GM12878 (cell line): ENCODE data around the gene UROD. TPM values are rescaled to one million over a fixed set of nuclear protein-coding genes. Genes with fewer than 3 reads are reported as not detected.

Experiments
- ATAC-seq: fragments of 200-7000 bp; cut with Tn5 transposase; 3 replicates; pipeline ENCODE4 v1.9.1; 2020; ENCODE audit warnings: mild to moderate bottlenecking, moderate library complexity
- BruUV-seq: library from RNA; stranded (reverse); fragments of 400-500 nt; replicated peaks from 2 replicates; lab custom pipeline; 2021; lab: Mats Ljungman, UMichigan
- CTCF ChIA-PET: fragments of 300-600 bp; sonication (Branson Sonifier 250); formaldehyde crosslinking; extraction: SDS; loops from one replicate; lab custom pipeline; 2021; ENCODE audit warnings: inconsistent platforms; lab: Yijun Ruan, JAX
- POLR2A ChIA-PET: fragments of 350-600 bp; formaldehyde crosslinking; extraction: SDS; loops from one replicate; lab custom pipeline; 2021; ENCODE audit warnings: inconsistent platforms; lab: Charles Lee
- RAD21 ChIA-PET: fragments of 300-600 bp; sonication (Branson Sonifier 250); formaldehyde crosslinking; loops from one replicate; lab custom pipeline; 2023; ENCODE audit warnings: antibody characterized with exemption; ENCODE audit not compliant: unreplicated experiment; lab: Charles Lee
- SMC1A ChIA-PET: fragments of 300-600 bp; sonication (Branson Sonifier 250); formaldehyde crosslinking; loops from one replicate; lab custom pipeline; 2023; ENCODE audit not compliant: unreplicated experiment, uncharacterized antibody; lab: Charles Lee
- DNase-seq: peaks from one replicate; pipeline ENCODE4 v3.0.0-alpha.2; 2011; ENCODE audit warnings: low read depth, low spot score
- FAIRE-seq: peaks from 3 replicates; lab custom pipeline; 2011; peaks lifted over from hg19 to GRCh38; lab: Jason Lieb, UNC
- H2AFZ ChIP-seq: 2 replicates; pipeline ENCODE4 v1.6.0; 2011; ENCODE audit warnings: low read depth, low read length, control low read depth; ENCODE audit not compliant: control insufficient read depth
- H3K27ac ChIP-seq: 2 replicates; pipeline ENCODE4 v1.5.1; 2011; ENCODE audit warnings: control low read depth; ENCODE audit not compliant: control insufficient read depth, insufficient read depth
- H3K27me3 ChIP-seq, 2 experiments: replicated peaks in 1 of 2; 2 replicates each; pipeline versions ENCODE4 v1.6.0 to v1.6.1; 2011; ENCODE audit warnings: low read length in 1 of 2; ENCODE audit not compliant: control insufficient read depth in 2 of 2, insufficient read depth in 2 of 2
- H3K36me3 ChIP-seq, 2 experiments: 2 replicates each; pipeline ENCODE4 v1.5.1; 2011; ENCODE audit warnings: low read length in 1 of 2; ENCODE audit not compliant: control insufficient read depth in 2 of 2, insufficient read depth in 2 of 2
- H3K4me1 ChIP-seq: 2 replicates; pipeline ENCODE4 v1.6.1; 2011; ENCODE audit warnings: mild to moderate bottlenecking, low read length, moderate library complexity, mixed read lengths; ENCODE audit not compliant: control insufficient read depth, insufficient read depth
- H3K4me2 ChIP-seq: 2 replicates; pipeline ENCODE4 v1.6.0; 2011; ENCODE audit warnings: control low read depth; ENCODE audit not compliant: control insufficient read depth, insufficient read depth
- H3K4me3 ChIP-seq: fragments of 200-600 bp; sonication (generic); 2 replicates; pipeline ENCODE4 v1.5.1; 2016
- H3K79me2 ChIP-seq: 2 replicates; pipeline ENCODE4 v1.6.0; 2011; ENCODE audit warnings: low read length; ENCODE audit not compliant: control insufficient read depth, insufficient read depth
- H3K9ac ChIP-seq: 2 replicates; pipeline ENCODE4 v1.8.0; 2011; ENCODE audit warnings: low read length, control low read depth, mixed read lengths; ENCODE audit not compliant: control insufficient read depth, insufficient read depth
- H3K9me3 ChIP-seq: replicated peaks from 3 replicates; pipeline ENCODE4 v1.5.1; 2011; ENCODE audit warnings: mild to moderate bottlenecking, low read length; ENCODE audit not compliant: control insufficient read depth, insufficient read depth
- H4K20me1 ChIP-seq: 2 replicates; pipeline ENCODE4 v1.6.0; 2011; ENCODE audit not compliant: control insufficient read depth, insufficient read depth
- BCL11A ChIP-seq: IDR thresholded peaks from 2 replicates; pipeline ENCODE4 v1.6.1; 2011; ENCODE audit warnings: low read depth, low read length
- BCL3 ChIP-seq: IDR thresholded peaks from 2 replicates; pipeline ENCODE4 v1.6.1; 2011; ENCODE audit warnings: borderline replicate concordance, low read depth, mild to moderate bottlenecking, moderate library complexity, low read length; ENCODE audit not compliant: insufficient read depth, poor library complexity, severe bottlenecking
- CHD4 ChIP-seq: fragments of 200-600 bp; sonication (generic); IDR thresholded peaks from 2 replicates; pipeline ENCODE4 v1.6.1; 2016; ENCODE audit warnings: mild to moderate bottlenecking
- IRF3 ChIP-seq: fragments of 450-650 bp; IDR thresholded peaks from 2 replicates; pipeline ENCODE4 v1.6.1; 2014; ENCODE audit warnings: mild to moderate bottlenecking
- POLR2A ChIP-seq: IDR thresholded peaks from 2 replicates; pipeline ENCODE4 v1.6.1; 2011; ENCODE audit warnings: low read depth, mild to moderate bottlenecking, low read length
- RAD21 ChIP-seq: IDR thresholded peaks from 2 replicates; pipeline ENCODE4 v1.6.1; 2011; ENCODE audit warnings: mild to moderate bottlenecking, low read depth, low read length, moderate library complexity; ENCODE audit not compliant: insufficient read depth
- RUNX3 ChIP-seq: IDR thresholded peaks from 2 replicates; pipeline ENCODE4 v1.6.1; 2012; ENCODE audit warnings: low read length, inconsistent platforms
- SMAD5 ChIP-seq: IDR thresholded peaks from 2 replicates; pipeline ENCODE4 v1.6.1; 2016; ENCODE audit warnings: antibody characterized with exemption, low read depth
- SMC3 ChIP-seq: IDR thresholded peaks from 2 replicates; pipeline ENCODE4 v1.6.1; 2011; ENCODE audit warnings: low read length, improper control_type of control experiment, borderline replicate concordance
- TCF3 ChIP-seq: IDR thresholded peaks from 2 replicates; pipeline ENCODE4 v1.6.1; 2012; ENCODE audit warnings: low read depth, mild to moderate bottlenecking, low read length, borderline replicate concordance; ENCODE audit not compliant: insufficient read depth
- YY1 ChIP-seq: IDR thresholded peaks from 2 replicates; pipeline ENCODE4 v1.6.1; 2011; ENCODE audit warnings: low read depth, mild to moderate bottlenecking, low read length
- WGBS: methylation state at CpG from one replicate; pipeline ENCODE4 v1.1.6; 2016; ENCODE audit warnings: low lambda C conversion rate; ENCODE audit not compliant: insufficient replicate concordance, insufficient coverage; ENCODE audit errors: missing lambda C conversion rate; 5-methylcytosine and 5-hydroxymethylcytosine counted together
- in situ Hi-C: fragments of 300-500 bp; cut with MboI; formaldehyde crosslinking; loops from 9 replicates; pipeline ENCODE4 v1.14.3; 2018; ENCODE audit warnings: mixed read lengths
- intact Hi-C: fragments of 100-400 bp; cut with micrococcal nuclease; formaldehyde crosslinking; loops from one replicate; pipeline ENCODE4 v1.14.2; 2022; ENCODE audit not compliant: unreplicated experiment
- polyA plus RNA-seq, 11 experiments: library from polyadenylated mRNA; depleted of rRNA in 4 of 11; unstranded in 6 of 11; stranded (reverse) in 5 of 11; fragments of >200 nt; fragmentation: Nextera tagmentation in 4 of 11; fragmentation: Illumina TruSeq in 1 of 11; extraction: Ambion mirVana in 4 of 11; extraction: Trizol in 1 of 11; gene quantifications; 1 replicate in 1 of 11; 2 replicates in 10 of 11; pipeline versions ENCODE4 v1.2.1 to v1.2.3, GENCODE V29; 2011 to 2016; ENCODE audit warnings: inconsistent platforms in 2 of 11, missing spikeins in 2 of 11, low read depth in 1 of 11
- total RNA-seq, 4 experiments: library from RNA; depleted of rRNA in 3 of 4; stranded (reverse); fragments of >200 nt in 3 of 4; fragmentation: Illumina TruSeq in 1 of 4; extraction: Trizol in 1 of 4; gene quantifications; 2 replicates each; pipeline versions ENCODE4 v1.2.1 to v1.2.3, GENCODE V29; 2013 to 2021
- TF ChIP-seq, protein P1 (sequence below): fragments of 450-650 bp; IDR thresholded peaks from 2 replicates; pipeline ENCODE4 v1.6.1; 2017; ENCODE audit warnings: mild to moderate bottlenecking
- TF ChIP-seq, protein P2 (sequence below): fragments of 450-650 bp; conservative IDR thresholded peaks from 2 replicates; pipeline ENCODE4 v1.6.1; 2017; ENCODE audit warnings: mild to moderate bottlenecking, moderate library complexity
- TF ChIP-seq, protein P3 (sequence below): IDR thresholded peaks from 2 replicates; pipeline ENCODE4 v1.6.1; 2011; ENCODE audit warnings: low read depth, mild to moderate bottlenecking, low read length, moderate library complexity, borderline replicate concordance; ENCODE audit errors: extremely low read depth

UROD gene
- total and polyA plus RNA-seq, 10 of the 15 experiments (the other 5 are each of a cell fraction or from before 2014, with no cell fraction given): 65.8 to 330 (median 102) TPM

GRCh38 chr1:45014321-45015028 is 2.4 kb downstream of the UROD start:
- H3K9me3 ChIP-seq: no peaks in the 10 kb centered on the region
- no peaks in the 10 kb centered on the region for H3K36me3 ChIP-seq
- peak; percentile 94 for FAIRE-seq
- intact Hi-C loops: loop anchor here (1.0 to 10.0 kb wide), 7 partner anchors 179 to 570 kb away; partner anchors contain the start of genes MUTYH, NASP, RNU5D-1 and TOE1
- H2AFZ ChIP-seq: no peak overlapping the region
- H3K79me2 ChIP-seq: peaks cover 16% of the 10 kb centered on the region
- ChIA-PET SMC1A (interaction anchor here (0.5 to 12.5 kb wide), 19 partner anchors 27 to 478 kb away, joined by 3 to 284 read pairs (median 4); partner anchors contain the start of genes MUTYH, TESK2 and TOE1), RAD21 (interaction anchor here (0.6 to 12.5 kb wide), 24 partner anchors 19 to 736 kb away, joined by 3 to 313 read pairs (median 4); partner anchors contain the start of genes CCDC163, EIF2B3, IPP and MMACHC), CTCF (interaction anchor here (0.6 to 11.4 kb wide), 49 partner anchors 12 to 557 kb away, joined by 3 to 252 read pairs (median 4); partner anchors contain the start of genes EIF2B3, MUTYH, PLK3 and RPS8), POLR2A (interaction anchor here (0.6 to 2.7 kb wide), 6 partner anchors 17 to 325 kb away, joined by 3 to 12 read pairs (median 4); partner anchors contain the start of genes MUTYH and TOE1)
- no peak overlapping the region for H3K27ac ChIP-seq
- no peak overlapping the region for H3K4me3 ChIP-seq
- peak; percentile 47 for ATAC-seq
- peak overlapping the region; percentile 30 for H3K4me2 ChIP-seq
- no peaks in the 10 kb centered on the region for H3K27me3 ChIP-seq
- no TSS peak for BruUV-seq
- 4% methylated on average over 6 of the region's 6 CpGs for WGBS
- H4K20me1 ChIP-seq: no peaks in the 10 kb centered on the region
- no peak overlapping the region; the same call in 1 of the 2 replicates for H3K9ac ChIP-seq
- in situ Hi-C loops: loop anchor here (5.0 kb wide), 3 partner anchors 288 to 568 kb away; partner anchors contain the start of genes NASP and TESK2
- DNase-seq: peak; percentile 44
- peaks cover 16% of the 10 kb centered on the region for H3K4me1 ChIP-seq
- TF ChIP-seq BCL11A: no peak
- TF ChIP-seq, protein P1, sequence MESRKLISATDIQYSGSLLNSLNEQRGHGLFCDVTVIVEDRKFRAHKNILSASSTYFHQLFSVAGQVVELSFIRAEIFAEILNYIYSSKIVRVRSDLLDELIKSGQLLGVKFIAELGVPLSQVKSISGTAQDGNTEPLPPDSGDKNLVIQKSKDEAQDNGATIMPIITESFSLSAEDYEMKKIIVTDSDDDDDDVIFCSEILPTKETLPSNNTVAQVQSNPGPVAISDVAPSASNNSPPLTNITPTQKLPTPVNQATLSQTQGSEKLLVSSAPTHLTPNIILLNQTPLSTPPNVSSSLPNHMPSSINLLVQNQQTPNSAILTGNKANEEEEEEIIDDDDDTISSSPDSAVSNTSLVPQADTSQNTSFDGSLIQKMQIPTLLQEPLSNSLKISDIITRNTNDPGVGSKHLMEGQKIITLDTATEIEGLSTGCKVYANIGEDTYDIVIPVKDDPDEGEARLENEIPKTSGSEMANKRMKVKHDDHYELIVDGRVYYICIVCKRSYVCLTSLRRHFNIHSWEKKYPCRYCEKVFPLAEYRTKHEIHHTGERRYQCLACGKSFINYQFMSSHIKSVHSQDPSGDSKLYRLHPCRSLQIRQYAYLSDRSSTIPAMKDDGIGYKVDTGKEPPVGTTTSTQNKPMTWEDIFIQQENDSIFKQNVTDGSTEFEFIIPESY: no peak
- TF ChIP-seq TCF3: no peak
- TF ChIP-seq POLR2A: 0 out of 2 replicates have a peak, but pooled peaks have one; percentile 3
- no peak for TF ChIP-seq SMAD5
- TF ChIP-seq CHD4: no peak
- TF ChIP-seq BCL3: no peak
- peak; percentile 72; the same call in 1 of the 2 replicates for TF ChIP-seq YY1
- TF ChIP-seq SMC3: peak; percentile 95
- no peak for TF ChIP-seq IRF3
- TF ChIP-seq, protein P2, sequence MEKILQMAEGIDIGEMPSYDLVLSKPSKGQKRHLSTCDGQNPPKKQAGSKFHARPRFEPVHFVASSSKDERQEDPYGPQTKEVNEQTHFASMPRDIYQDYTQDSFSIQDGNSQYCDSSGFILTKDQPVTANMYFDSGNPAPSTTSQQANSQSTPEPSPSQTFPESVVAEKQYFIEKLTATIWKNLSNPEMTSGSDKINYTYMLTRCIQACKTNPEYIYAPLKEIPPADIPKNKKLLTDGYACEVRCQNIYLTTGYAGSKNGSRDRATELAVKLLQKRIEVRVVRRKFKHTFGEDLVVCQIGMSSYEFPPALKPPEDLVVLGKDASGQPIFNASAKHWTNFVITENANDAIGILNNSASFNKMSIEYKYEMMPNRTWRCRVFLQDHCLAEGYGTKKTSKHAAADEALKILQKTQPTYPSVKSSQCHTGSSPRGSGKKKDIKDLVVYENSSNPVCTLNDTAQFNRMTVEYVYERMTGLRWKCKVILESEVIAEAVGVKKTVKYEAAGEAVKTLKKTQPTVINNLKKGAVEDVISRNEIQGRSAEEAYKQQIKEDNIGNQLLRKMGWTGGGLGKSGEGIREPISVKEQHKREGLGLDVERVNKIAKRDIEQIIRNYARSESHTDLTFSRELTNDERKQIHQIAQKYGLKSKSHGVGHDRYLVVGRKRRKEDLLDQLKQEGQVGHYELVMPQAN: no peak
- TF ChIP-seq RAD21: peak; percentile 95
- TF ChIP-seq, protein P3, sequence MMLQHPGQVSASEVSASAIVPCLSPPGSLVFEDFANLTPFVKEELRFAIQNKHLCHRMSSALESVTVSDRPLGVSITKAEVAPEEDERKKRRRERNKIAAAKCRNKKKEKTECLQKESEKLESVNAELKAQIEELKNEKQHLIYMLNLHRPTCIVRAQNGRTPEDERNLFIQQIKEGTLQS: no peak
- TF ChIP-seq RUNX3: peak; percentile 56; the same call in 1 of the 2 replicates
